A549 (cell line): Measurements from ENCODE around the gene COX5A.

Source experiments
- BHLHE40 ChIP-seq: IDR thresholded peaks from 2 replicates; pipeline ENCODE4 v1.6.1; 2012; ENCODE audit warnings: low read depth, low read length, inconsistent platforms
- CEBPB ChIP-seq, 2 experiments: fragments of >200 bp in 1 of 2; sonication (Bioruptor Twin) in 1 of 2; formaldehyde crosslinking in 1 of 2; IDR thresholded peaks; 2 replicates each; pipeline ENCODE4 v1.6.1; 2012 to 2016
- CHD4 ChIP-seq: fragments of 200-600 bp; sonication (generic); IDR thresholded peaks from 2 replicates; pipeline ENCODE4 v1.6.1; 2016; ENCODE audit warnings: antibody characterized with exemption, mild to moderate bottlenecking, borderline replicate concordance
- EP300 ChIP-seq, 2 experiments: fragments of >200 bp; sonication (Bioruptor Twin); formaldehyde crosslinking; IDR thresholded peaks; 2 replicates in 1 of 2; 3 replicates in 1 of 2; pipeline ENCODE4 v1.6.1; 2016 to 2017
- ESRRA ChIP-seq: fragments of 150-350 bp; IDR thresholded peaks from 2 replicates; pipeline ENCODE4 v1.6.1; 2014; ENCODE audit warnings: mild to moderate bottlenecking, low read length, borderline replicate concordance
- HEYL ChIP-seq: fragments of 250-450 bp; sonication (Bioruptor Pico); IDR thresholded peaks from 2 replicates; pipeline ENCODE4 v1.8.0; 2021; ENCODE audit warnings: mild to moderate bottlenecking, moderate library complexity
- KDM1A ChIP-seq: fragments of 200-600 bp; sonication (generic); IDR thresholded peaks from 2 replicates; pipeline ENCODE4 v1.6.1; 2016; ENCODE audit warnings: low read depth, mild to moderate bottlenecking
- POLR2A ChIP-seq: IDR thresholded peaks from 2 replicates; pipeline ENCODE4 v1.6.1; 2012; ENCODE audit warnings: mild to moderate bottlenecking, low read length
- SMC3 ChIP-seq: fragments of >200 bp; sonication (Bioruptor Twin); formaldehyde crosslinking; IDR thresholded peaks from 3 replicates; pipeline ENCODE4 v1.6.1; 2018; ENCODE audit warnings: inconsistent platforms
- ZFP36 ChIP-seq: fragments of 450-650 bp; IDR thresholded peaks from 2 replicates; pipeline ENCODE4 v1.6.1; 2014; ENCODE audit warnings: borderline replicate concordance; ENCODE audit not compliant: partially characterized antibody
- TF ChIP-seq, protein P1 (sequence below): fragments of 150-350 bp; IDR thresholded peaks from 2 replicates; pipeline ENCODE4 v1.6.1; 2014; ENCODE audit warnings: low read depth, mild to moderate bottlenecking, low read length
- TF ChIP-seq, protein P2 (sequence below): fragments of >200 bp; sonication (Bioruptor Twin); formaldehyde crosslinking; IDR thresholded peaks from 3 replicates; pipeline ENCODE4 v1.5.1; 2016
- TF ChIP-seq, protein P3 (sequence below): IDR thresholded peaks from 2 replicates; pipeline ENCODE4 v1.6.1; 2012

DNA sequence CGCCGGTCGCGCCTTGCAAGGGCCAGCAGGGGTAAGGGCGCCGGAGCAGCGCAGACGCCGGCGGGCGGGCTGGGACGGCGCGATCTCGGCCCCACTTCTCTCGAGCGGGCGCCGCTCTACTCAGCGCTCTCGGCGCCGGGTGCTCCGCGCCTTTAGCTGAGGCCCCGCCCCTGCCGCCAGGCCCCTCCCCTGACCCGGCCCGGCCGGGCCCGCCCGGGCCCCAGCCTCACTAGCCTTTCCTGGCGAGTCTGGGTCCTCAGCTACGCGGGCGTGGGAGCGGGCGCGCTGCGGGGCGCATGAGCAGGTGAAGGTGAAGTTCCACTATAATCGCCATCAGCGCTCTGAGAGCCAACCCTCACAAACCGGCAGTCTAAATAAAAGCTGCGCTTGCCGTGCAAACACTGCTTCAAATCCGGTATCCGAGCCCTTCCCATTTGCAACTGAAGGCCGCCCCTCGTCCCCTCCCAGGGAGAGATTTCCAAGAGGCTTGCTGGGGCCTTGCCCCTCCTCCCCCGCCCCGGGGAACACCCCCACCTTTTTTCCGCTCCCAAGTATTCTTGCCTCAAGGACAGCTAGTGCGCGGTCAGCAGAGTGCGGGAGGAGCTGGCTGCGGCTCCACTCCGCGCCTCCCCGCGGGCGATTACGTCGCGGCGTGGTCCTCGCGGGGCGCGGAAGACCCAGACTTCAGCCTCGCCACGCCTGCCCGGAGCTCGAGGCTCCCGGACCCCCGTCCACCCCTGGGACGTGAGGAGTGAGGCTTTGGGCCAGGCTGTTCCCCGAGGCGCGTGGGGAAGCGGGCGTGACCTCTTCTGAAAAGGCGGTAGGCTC, 19.0 kb upstream of the COX5A start, which contains the start of gene RPP25:
- TF ChIP-seq, protein P1, sequence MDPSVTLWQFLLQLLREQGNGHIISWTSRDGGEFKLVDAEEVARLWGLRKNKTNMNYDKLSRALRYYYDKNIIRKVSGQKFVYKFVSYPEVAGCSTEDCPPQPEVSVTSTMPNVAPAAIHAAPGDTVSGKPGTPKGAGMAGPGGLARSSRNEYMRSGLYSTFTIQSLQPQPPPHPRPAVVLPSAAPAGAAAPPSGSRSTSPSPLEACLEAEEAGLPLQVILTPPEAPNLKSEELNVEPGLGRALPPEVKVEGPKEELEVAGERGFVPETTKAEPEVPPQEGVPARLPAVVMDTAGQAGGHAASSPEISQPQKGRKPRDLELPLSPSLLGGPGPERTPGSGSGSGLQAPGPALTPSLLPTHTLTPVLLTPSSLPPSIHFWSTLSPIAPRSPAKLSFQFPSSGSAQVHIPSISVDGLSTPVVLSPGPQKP, result no peak
- peak; percentile 95 for TF ChIP-seq POLR2A
- TF ChIP-seq, protein P2, sequence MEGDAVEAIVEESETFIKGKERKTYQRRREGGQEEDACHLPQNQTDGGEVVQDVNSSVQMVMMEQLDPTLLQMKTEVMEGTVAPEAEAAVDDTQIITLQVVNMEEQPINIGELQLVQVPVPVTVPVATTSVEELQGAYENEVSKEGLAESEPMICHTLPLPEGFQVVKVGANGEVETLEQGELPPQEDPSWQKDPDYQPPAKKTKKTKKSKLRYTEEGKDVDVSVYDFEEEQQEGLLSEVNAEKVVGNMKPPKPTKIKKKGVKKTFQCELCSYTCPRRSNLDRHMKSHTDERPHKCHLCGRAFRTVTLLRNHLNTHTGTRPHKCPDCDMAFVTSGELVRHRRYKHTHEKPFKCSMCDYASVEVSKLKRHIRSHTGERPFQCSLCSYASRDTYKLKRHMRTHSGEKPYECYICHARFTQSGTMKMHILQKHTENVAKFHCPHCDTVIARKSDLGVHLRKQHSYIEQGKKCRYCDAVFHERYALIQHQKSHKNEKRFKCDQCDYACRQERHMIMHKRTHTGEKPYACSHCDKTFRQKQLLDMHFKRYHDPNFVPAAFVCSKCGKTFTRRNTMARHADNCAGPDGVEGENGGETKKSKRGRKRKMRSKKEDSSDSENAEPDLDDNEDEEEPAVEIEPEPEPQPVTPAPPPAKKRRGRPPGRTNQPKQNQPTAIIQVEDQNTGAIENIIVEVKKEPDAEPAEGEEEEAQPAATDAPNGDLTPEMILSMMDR, result no peak
- no peak for TF ChIP-seq EP300 (IDR thresholded peaks at IDR 0.05)
- 0 out of 4 replicates have a peak, but pooled peaks of 1 of the 2 experiments have one; percentile 8 for TF ChIP-seq CEBPB (IDR thresholded peaks at IDR 0.05)
- no peak for TF ChIP-seq CHD4
- TF ChIP-seq BHLHE40, result no peak
- no peak for TF ChIP-seq KDM1A
- no peak for TF ChIP-seq ESRRA
- TF ChIP-seq SMC3, result no peak
- TF ChIP-seq, protein P3, sequence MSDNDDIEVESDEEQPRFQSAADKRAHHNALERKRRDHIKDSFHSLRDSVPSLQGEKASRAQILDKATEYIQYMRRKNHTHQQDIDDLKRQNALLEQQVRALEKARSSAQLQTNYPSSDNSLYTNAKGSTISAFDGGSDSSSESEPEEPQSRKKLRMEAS, result peak; percentile 93; the same call in 1 of the 2 replicates
- TF ChIP-seq HEYL (CRISPR knock-in tag), result no peak
- TF ChIP-seq ZFP36, result no peak
